HG03565 (cell line): ENCODE data around the gene KIAA0232.
A peak's percentile ranks its signal among the peaks of the same experiment; 100 is the strongest.

Experiments used
- ATAC-seq: cut with Tn5 transposase; IDR thresholded peaks from one replicate; pipeline ENCODE4 v1.9.1; 2021; ENCODE audit warnings: mild to moderate bottlenecking, moderate library complexity; ENCODE audit not compliant: unreplicated experiment

The KIAA0232 gene

DNA sequence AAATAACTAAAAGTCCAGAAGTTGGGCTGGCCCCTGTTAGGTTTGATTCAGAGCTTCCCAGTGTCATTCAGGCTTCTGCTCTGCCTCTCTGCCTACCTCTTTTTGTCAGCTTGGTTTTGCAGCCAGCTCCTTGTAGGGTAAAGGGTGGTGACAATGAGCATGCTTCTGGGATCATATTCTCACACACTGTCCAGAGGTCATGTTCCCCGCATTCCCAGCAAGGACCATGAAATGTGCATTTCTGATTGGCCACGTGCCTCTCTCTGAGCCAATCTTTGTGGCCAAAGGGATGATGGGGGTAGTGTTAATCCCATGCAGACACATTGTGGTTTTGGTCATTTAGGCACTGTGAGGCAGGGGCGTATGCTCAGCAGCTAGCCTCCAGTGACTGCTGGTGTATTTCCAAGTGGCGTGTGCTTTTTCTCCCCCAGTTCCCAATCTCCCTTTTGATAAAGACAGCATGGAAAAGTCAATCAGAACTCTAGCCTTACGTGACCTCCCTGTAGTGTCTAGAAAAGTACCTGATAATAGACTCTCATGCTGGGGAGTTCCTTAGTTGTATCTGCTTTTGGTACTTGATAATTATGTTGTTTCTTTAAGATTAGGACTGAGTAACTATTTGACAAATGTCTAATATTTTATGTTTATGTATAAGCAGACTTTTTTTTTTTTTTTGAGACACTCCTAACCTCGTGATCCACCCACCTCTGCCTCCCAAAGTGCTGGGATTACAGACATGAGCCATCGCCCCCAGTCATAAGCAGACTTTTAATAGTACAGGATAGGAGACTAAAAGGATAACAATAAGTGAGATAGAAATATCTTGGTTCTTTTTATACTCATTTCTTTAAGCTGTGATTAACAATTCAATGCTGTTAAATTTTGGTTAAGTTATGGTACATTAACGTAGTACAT, 57.8 kb downstream of the KIAA0232 start:
- no peak for ATAC-seq

DNA sequence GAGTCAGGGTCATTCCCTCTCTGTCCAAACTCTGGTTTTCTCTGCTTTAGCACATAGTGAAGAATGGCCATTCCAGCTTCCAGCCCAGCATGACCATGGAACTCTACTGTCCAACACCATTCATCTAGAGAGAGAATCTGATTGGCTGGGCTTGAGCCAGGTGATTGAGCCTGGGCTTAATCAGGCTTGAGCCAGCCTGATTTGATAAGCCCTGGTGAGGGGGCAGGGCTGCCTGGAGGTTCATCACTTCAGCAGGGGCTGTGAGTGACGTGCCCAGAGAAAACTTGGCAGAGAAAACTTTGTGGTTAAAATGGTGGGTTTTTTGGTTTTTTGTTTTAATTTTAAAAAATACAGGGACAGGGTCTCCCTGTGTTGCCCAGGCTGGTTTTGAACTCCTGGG, 62.5 kb downstream of the KIAA0232 start:
- no peak for ATAC-seq

DNA sequence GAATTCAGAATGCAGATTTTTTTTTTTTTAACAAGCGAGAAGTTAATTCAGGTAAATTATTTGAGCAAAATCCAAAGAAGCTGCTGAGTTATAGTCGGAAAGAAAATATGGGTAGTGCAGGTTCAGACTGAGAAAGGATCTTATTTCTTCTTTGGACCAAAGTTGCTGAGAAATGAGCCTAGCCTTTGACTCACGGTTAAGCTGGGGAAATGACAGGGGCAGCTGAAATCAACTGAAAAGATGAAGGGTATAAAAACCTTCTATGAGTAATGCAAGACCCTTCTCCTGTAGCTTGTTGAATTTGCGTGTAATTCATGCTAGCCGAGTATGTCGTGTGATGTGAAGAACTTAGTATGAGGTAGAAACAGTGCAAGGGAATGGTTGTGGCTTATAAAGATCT, 63.0 kb downstream of the KIAA0232 start:
- ATAC-seq = no peak

DNA sequence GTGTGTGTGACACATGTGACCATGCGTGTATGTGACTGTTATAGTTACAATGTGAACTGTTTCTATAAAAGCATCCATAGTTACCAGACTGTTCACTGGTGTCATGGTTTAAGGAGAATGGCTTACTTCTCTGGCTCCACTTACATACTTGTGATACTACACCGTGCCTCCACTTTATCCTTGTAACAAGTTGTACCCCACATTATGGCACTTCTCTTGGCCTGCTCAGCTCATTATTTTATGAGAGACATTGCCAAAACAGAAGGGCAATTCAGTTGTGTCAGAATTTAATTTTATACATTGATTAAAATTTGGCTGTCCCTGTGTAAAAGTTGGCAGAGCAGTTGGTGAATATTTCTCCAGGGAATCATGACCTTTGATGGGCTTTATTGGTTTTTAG, 64.7 kb downstream of the KIAA0232 start:
- no peak for ATAC-seq

DNA sequence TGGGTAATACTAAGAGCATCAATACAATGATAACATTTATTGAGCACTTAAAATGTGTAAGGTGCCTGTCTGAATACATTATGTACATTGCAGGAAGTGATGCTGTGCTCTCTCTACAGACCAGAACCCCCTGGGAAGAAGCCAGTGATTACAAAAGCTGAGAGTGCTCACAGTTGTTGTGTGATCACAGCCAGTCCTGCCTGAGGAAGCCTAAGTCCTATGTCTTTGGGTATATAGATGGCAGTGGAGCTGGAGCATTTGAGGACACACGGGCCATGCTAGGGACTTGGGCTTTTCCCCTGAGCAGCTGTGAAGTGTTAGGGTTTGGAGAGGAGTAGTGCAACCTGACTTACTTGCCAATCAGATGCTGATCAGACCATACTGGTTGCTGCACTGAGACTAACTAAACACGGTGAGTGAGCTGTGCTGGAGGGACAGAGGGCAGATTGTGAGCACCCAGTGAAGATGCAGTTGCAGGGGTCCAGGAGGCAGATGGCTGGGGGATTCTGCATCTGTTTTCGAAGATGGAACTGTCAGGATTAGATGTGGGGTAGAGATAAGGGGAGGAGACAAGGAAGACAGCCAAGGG, 66.3 kb downstream of the KIAA0232 start:
- ATAC-seq = no peak

DNA sequence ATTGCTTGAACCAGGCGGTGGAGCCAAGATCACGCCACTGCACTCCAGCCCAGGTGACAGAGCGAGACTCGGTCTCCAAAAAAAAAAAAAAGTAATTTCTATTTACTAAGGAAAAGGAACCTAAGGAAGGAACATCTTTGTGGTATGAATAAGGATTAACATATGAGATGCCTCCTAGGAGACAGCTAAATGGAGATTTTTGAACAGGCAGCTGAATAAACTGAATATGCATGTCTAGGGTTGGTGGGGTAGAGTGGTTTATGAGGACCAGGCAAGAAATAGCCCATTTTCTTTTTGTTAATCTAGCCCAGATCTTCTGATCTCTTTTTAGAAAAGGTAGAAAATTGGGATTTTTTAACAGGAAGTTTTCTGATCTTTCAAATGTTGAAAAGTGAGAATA, 67.2 kb downstream of the KIAA0232 start:
- no peak for ATAC-seq

DNA sequence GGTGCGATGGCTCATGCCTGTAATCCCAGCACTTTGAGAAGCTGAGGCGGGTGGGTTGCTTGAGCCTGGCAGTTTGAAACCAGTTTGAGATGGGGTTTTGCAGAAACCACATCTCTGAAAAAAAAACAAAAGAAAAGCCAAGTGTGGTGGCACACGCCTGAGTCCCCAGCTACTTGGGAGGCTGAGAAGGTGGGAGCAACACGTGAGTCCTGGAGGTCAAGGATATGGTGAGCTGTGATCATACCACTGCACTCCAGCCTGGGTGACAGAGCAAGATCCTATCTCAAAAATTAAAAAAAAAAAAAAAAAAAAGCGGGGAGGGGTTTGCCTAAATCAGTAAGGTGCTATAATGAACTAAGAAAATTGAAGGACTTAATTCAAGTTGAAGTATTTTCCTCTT, 68.9 kb downstream of the KIAA0232 start:
- no peak for ATAC-seq

DNA sequence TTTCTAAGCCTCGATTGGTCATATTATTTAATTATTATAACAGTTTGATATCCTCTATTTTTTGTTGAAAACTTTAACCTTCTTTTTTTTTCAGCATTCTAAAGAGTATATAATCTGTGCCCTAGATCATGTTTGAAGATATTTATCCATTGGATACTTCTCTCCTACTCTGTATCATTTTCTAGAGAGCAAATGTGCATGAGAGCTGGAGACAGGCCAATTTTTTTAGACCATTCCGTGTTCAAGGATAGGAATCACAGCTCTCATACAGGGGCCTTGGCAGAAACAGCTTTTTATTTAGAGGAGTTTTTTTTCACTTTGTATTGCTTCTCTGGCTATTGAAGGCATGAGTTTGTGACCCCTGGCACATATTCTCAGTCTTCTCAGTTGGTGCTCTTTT, 69.4 kb downstream of the KIAA0232 start:
- no peak for ATAC-seq

DNA sequence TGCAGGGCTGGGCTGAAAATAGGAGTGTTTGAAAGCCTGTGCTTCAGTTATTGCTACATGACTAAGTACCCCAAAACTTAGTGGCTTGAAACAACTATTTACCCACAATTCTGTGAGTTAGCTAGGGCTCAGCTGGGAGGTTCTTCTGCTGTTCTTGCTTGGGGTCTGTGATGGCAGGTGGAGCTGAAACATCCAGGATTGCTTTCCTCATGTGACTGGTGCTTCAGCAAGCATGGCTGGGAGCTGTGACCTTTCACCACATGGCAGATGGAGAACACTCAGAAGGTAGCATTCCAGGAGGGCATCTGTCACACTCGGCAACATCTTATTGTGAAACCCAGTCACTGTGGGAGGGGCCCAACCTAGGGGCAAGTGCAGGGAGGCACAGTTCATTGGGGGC, 70.1 kb downstream of the KIAA0232 start:
- no peak for ATAC-seq

DNA sequence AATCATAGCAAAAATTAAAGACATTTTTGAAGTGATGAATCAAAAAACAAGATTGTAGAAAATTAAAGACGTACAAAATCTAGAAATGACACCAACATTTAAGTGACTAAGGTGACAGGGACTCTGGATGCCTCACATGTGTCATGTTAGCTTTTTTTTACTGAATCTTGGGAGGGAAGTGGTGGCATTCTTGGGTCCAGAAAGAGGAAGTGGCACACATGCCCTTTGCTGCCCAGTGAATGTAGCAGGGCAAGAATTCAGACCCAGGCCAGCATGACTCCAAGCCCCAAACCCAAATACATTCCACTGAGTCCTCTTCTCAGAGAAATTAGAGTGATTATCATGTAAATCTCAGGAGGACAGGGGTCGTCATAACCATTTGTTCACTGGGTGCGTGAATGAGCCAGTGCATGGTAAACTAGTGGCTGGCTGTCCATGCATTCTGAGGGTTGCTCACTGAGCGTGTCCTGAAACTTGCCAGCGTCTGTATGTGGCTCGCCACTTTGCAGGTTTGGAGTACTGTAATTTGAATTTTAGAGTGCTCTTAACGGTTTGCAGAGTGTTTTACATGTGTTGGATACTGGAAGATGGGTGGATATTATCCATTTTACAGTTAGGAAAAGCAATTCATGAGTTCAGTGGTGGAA, 71.7 kb downstream of the KIAA0232 start:
- ATAC-seq = no peak

DNA sequence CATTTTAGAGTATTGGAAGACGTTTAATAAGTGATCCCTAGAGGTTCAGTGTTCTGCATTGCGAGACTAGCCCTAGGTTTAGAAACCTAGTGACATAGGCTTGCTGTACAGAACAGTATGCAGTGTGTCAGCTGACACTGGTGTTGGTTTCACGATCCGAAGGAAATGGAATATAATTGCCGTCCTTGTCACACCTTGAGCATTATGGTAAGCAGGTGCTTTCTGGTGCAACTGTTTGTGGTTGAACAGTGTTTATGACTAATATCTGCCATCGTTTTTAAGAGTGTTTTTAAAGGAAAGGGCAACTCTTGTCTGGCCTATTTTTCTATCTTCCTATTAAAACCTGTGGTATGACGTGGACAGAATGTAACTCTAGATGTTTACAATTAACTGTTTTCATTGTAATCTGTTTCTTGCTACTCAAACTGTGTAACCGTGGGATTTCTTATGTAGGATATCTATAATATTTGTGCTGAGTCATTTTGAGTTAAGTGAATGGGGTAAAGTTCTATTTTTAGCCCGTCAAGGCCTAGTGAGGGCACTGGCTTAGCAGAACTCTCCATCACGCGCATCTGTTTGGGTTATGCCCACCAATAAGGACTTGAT, 73.3 kb downstream of the KIAA0232 start:
- peak; percentile 91 for ATAC-seq

DNA sequence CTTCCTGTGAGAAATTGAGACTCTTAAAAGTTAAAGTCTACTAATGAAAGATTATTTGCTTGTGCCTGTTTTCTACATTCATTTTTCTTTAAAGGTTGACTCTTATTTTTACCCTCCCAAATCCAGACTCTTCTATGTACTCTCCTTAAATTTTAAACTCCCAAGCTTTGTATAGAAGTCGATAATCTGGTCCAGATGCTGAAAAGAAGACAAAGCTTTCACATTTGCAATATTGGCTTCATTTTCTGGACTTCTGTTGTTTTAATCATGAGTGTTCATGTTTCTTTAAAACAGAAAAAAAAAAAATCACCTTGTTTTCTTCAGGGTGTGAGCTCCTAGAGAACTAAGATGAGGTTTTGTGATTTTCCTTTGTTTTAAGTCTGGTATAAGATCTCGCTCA, 73.9 kb downstream of the KIAA0232 start:
- ATAC-seq = no peak

DNA sequence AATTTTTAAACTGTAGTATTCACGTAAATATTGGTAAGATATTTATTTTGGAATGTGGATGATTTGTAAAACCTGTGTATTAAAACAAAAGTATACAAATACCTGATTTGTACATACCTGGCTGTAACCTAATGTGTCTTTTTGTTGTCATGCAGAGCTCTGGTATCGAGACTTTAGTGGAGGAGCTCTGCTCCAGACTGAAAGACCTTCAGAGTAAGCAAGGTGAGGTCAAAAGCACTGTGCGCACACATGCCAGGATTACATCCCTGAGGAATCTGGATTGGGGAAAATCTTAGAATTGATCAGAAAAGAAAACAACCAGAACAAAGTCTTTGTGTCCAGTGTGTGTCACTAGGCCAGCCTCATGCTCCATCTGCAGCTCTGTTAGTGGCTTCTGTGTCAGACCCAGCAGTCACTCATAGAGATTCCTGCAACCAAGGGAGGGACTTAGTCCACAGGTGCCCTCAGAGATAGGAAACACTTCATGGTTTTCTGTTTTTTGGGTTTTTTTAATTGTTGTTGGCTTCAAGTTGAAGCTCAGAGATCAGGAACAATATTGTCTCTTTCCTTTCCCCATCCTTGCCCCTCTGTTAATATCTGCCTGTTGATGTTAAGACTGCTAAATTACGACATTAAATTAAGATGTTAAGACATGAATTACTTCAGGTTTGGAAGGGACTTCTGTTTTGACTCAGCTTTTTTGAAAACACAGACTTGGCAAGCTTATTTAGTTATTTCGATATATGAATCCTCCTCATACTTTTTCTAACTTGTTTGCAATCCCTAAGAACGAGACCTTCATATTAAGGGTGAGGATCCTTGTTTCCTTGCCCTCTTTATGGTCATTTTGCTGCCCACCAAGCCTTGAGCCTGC, 74.7 kb downstream of the KIAA0232 start:
- ATAC-seq = no peak

DNA sequence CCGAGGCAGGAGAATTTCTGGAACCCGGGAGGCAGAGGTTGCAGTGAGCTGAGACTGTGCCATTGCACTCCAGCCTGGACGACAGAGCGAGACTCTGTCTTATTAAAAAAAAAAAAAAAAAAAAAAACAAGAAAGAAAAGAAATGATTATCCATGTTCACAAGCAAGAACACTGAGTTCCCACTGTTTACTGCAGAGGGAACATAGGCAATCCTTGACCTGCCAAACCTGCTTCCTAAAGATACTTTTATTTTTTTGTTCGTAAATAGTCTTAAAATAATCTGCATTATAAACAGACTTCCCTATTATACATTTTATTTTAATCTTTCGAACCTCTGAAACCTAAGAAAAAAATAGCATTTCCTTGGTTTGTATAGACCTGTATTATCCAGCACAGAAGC, 76.5 kb downstream of the KIAA0232 start:
- no peak for ATAC-seq

DNA sequence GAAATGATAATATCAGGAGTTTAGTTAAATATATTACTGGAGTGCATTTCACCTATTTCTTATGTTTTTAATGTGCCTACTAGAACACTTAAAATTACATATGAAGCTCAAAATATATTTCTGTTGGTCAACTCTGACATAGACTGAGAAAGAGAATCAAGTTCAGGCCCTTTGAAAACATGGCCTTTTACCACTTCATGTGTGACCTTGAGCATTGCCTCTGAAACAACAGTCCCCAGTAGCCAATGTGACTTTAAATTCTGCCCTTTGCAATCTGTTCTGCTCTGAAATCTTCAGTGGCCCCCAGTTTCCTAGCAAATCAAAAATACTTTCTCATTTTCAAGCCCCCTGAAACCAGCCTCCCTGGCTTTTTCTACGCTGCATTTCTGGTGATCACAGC, 77.0 kb downstream of the KIAA0232 start:
- no peak for ATAC-seq

DNA sequence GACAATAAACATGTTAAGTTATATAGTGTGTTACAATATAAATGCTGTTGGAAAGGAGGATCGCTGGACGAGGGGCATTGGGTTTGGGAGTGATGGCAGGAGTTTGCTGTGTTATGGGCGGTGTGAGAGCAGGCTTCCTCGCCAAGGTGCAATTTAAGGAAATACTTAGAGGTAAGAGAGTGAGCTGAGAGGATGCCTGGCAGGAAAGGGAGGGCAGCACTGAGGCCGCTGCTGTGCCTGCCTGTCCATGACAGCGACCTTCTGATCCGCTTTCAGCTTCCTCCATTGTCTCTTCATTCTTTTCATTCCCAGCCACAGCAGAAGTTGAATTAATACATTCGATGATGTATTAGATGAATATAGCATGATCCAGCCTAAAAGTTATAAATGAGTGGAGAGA, 85.9 kb downstream of the KIAA0232 start:
- ATAC-seq = no peak

DNA sequence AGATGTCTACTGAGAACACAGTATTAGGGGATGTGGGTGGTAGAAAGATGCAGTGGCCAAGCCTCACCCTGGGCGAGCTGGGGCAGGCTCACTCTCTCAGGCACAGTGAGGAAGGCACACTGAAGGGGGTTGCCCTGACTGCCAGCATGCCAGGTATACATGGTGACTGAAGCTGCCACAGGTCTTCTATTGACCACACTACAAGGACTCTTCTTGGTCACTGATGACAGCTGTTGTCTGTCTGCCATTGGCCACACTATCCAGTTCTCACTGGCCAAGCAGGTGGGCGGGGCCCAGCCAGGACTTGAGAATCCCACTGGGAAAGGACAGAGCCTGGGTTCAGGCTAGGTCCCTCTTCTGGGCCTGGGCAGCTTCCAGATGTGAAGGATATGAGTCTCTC, 87.4 kb downstream of the KIAA0232 start:
- no peak for ATAC-seq

DNA sequence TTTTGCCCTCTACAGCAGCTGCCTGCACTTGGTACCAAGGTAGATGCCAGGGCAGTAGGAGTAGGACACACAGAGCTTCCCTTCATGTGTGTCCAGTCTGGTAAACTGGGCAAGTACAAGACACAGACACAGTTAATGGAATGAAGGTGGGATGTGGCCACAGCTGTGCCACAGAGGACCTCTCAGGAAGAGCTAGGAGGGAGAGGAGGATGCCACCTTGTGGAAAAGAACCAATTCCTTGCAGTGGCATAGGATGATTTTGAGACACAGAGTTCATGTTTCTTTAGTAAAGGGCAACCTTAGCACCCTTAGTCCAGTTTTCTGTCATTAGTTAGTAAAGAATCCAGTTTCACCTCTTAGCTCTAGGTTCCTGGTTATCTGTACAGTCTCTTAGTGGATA, 90.8 kb downstream of the KIAA0232 start:
- no peak for ATAC-seq

DNA sequence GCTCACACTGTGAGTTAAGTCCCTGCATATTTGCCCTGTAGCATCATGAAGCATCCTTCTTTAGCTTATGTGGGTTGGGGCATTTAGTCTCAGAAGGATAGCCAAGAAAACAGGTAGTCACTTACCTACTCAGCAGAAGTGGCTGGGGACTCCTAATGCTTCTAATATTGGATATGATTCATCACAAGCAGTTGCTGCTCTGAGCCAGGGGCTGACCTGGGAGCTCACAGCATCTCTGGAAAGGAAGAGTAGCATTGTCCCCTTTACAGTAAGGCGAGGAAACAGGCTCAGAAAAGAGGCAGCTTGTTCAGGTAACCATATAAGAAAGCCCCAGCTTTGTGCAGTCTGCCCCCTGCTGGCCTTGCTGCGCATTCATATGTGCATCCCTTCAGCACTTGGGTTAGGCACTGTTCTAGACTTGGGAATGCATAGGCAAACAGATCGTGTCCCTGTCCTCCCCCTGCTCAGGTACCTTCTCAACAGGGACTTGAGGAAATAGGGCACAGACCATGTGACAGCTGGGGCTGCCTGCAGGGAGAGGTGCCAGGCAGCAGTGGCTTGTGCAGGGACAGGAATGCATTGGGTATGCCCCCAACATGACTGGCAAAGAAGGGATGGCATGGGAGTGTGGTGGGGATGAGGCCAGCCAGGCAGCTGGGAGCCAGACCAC, 91.4 kb downstream of the KIAA0232 start:
- ATAC-seq = peak; percentile 66

DNA sequence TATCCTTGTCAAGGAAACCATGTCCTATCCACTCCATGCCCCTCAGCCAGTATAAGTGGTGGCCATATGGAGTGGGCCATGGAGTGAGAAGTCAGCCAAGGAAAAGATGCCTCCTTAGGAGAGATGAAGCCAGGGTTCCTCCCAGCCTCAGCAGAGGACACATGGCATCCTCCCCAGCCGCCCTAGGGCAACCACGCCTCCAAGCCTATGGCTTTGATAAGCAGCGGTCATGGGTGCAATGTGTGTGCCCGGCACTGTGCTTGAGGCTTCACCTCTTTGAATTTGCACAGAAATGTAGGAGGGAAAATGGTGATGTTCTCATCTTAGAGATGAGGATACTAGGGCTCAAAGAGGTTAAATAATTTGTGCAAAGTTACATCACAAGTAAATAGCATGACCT, 92.5 kb downstream of the KIAA0232 start:
- ATAC-seq = no peak
